Transverse colon (tissue), 4 donors: Measurements from ENCODE around the gene TIE1.

Experiments
- CTCF ChIP-seq, 5 experiments: fragments of 200-600 bp in 3 of 5; fragments of 450-650 bp in 2 of 5; sonication (generic) in 3 of 5; IDR thresholded peaks; 1 replicate in 2 of 5; 2 replicates in 3 of 5; pipeline ENCODE4 v1.5.1; 2016 to 2017; ENCODE audit warnings: antibody characterized with exemption in 5 of 5, inconsistent platforms in 3 of 5, mild to moderate bottlenecking in 2 of 5, moderate library complexity in 1 of 5
- EP300 ChIP-seq: sonication (generic); formaldehyde crosslinking; IDR thresholded peaks from one replicate; pipeline ENCODE4 v1.6.1; 2017; ENCODE audit warnings: antibody characterized with exemption, low read depth
- POLR2A ChIP-seq: fragments of 450-650 bp; IDR thresholded peaks from one replicate; pipeline ENCODE4 v1.6.1; 2016; ENCODE audit warnings: antibody characterized with exemption, mild to moderate bottlenecking, moderate library complexity
- POLR2AphosphoS5 ChIP-seq, 3 donors: sonication (generic); formaldehyde crosslinking; IDR thresholded peaks; one replicate each; pipeline ENCODE4 v1.6.1; 2016; ENCODE audit warnings: antibody characterized with exemption in 3 of 3

GRCh38 chr1:43280692-43281091 lies 20.1 kb upstream of the TIE1 start:
- no peak for TF ChIP-seq CTCF (IDR thresholded peaks at IDR 0.05)
- no peak for TF ChIP-seq EP300
- no peak for TF ChIP-seq POLR2AphosphoS5 (IDR thresholded peaks at IDR 0.05)
- TF ChIP-seq POLR2A, result no peak
